ENCODE data around the gene AHCYL2. TPM values are rescaled to one million over a fixed set of nuclear protein-coding genes. Genes with fewer than 3 reads are reported as not detected.

AHCYL2 gene
- total RNA-seq, 1 donor from 2014 or later = 19.0 TPM

- Mint-ChIP-seq H3K27me3 (ENCODE audit: unreplicated experiment) (no peaks in the 10 kb centered on the region), H3K27ac (ENCODE audit: unreplicated experiment) (no peak overlapping the region), H3K4me1 (ENCODE audit: unreplicated experiment) (no peaks in the 10 kb centered on the region), H3K9me3 (ENCODE audit: unreplicated experiment) (no peaks in the 10 kb centered on the region), H3K36me3 (ENCODE audit: unreplicated experiment) (peaks cover 13% of the 10 kb centered on the region), H3K4me3 (ENCODE audit: unreplicated experiment) (no peak overlapping the region)
- DNase-seq (ENCODE audit: extremely low spot score, unreplicated experiment) = no peak
- TF ChIP-seq CTCF (IDR thresholded peaks at IDR 0.05) = no peak
Observed at GRCh38 chr7:129387537-129387936, 162.7 kb downstream of the AHCYL2 start.

GRCh38 chr7:129388333-129389098 is 163.7 kb downstream of the AHCYL2 start:
- no peaks in the 10 kb centered on the region for H3K9me3 Mint-ChIP-seq (ENCODE audit: unreplicated experiment)
- H3K27ac Mint-ChIP-seq (ENCODE audit: unreplicated experiment) = no peak overlapping the region
- peaks cover 15% of the 10 kb centered on the region for H3K36me3 Mint-ChIP-seq (ENCODE audit: unreplicated experiment)
- no peaks in the 10 kb centered on the region for H3K27me3 Mint-ChIP-seq (ENCODE audit: unreplicated experiment)
- no peaks in the 10 kb centered on the region for H3K4me1 Mint-ChIP-seq (ENCODE audit: unreplicated experiment)
- no peak overlapping the region for H3K4me3 Mint-ChIP-seq (ENCODE audit: unreplicated experiment)
- no peak for DNase-seq (ENCODE audit: extremely low spot score, unreplicated experiment)
- no peak for TF ChIP-seq CTCF (IDR thresholded peaks at IDR 0.05)

- H3K4me1 Mint-ChIP-seq (ENCODE audit: unreplicated experiment) = no peaks in the 10 kb centered on the region
- H3K36me3 Mint-ChIP-seq (ENCODE audit: unreplicated experiment) = peaks cover 19% of the 10 kb centered on the region
- H3K9me3 Mint-ChIP-seq (ENCODE audit: unreplicated experiment) = no peaks in the 10 kb centered on the region
- H3K27ac Mint-ChIP-seq (ENCODE audit: unreplicated experiment) = no peak overlapping the region
- no peak for DNase-seq (ENCODE audit: extremely low spot score, unreplicated experiment)
- H3K4me3 Mint-ChIP-seq (ENCODE audit: unreplicated experiment) = no peak overlapping the region
- TF ChIP-seq CTCF (IDR thresholded peaks at IDR 0.05) = no peak
- H3K27me3 Mint-ChIP-seq (ENCODE audit: unreplicated experiment) = no peaks in the 10 kb centered on the region
Observed at GRCh38 chr7:129389829-129390228, 165.0 kb downstream of the AHCYL2 start.

- no peak for DNase-seq (ENCODE audit: extremely low spot score, unreplicated experiment)
- Mint-ChIP-seq H3K36me3 (ENCODE audit: unreplicated experiment) (peaks cover 19% of the 10 kb centered on the region), H3K27me3 (ENCODE audit: unreplicated experiment) (no peaks in the 10 kb centered on the region), H3K4me3 (ENCODE audit: unreplicated experiment) (no peak overlapping the region), H3K4me1 (ENCODE audit: unreplicated experiment) (no peaks in the 10 kb centered on the region), H3K27ac (ENCODE audit: unreplicated experiment) (no peak overlapping the region), H3K9me3 (ENCODE audit: unreplicated experiment) (no peaks in the 10 kb centered on the region)
- TF ChIP-seq CTCF (IDR thresholded peaks at IDR 0.05) = no peak
Observed at GRCh38 chr7:129390314-129390713, 165.5 kb downstream of the AHCYL2 start.

GRCh38 chr7:129391546-129392171 is 166.8 kb downstream of the AHCYL2 start:
- H3K4me3 Mint-ChIP-seq (ENCODE audit: unreplicated experiment) = no peak overlapping the region
- no peak overlapping the region for H3K27ac Mint-ChIP-seq (ENCODE audit: unreplicated experiment)
- DNase-seq (ENCODE audit: extremely low spot score, unreplicated experiment) = no peak
- TF ChIP-seq CTCF (IDR thresholded peaks at IDR 0.05) = no peak
- H3K27me3 Mint-ChIP-seq (ENCODE audit: unreplicated experiment) = no peaks in the 10 kb centered on the region
- no peaks in the 10 kb centered on the region for H3K4me1 Mint-ChIP-seq (ENCODE audit: unreplicated experiment)
- H3K9me3 Mint-ChIP-seq (ENCODE audit: unreplicated experiment) = no peaks in the 10 kb centered on the region
- H3K36me3 Mint-ChIP-seq (ENCODE audit: unreplicated experiment) = peaks cover 22% of the 10 kb centered on the region
